ENCODE measurements around the gene WNK3. TPM values are rescaled to one million over a fixed set of nuclear protein-coding genes. Genes with fewer than 3 reads are reported as not detected.

Gene WNK3
- total RNA-seq, 1 donor from 2014 or later, result 0.40 TPM

DNA sequence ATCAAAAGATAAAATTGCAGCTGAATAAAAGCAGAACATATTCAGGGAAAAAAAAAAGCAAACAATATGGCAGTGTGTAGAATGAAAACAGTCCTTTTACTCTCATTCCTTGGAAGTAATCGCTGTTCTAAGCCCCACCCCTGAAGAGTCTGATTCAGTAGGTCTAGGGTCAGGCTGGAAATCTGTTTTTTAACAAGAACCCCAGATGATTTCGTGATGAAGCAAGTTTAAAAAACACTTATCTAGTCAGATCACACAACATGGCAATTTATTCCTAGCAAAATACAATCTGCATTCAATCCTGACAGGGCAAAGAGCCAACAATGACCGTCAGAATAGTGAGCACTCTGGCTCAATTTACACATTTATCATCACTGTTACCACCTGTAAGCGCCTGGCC lies 190.9 kb downstream of the WNK3 start:
- ATAC-seq (ENCODE audit: low read depth), result no peak
- intact Hi-C loops (cut with micrococcal nuclease), result no loop called here
- ChIA-PET CTCF (no interaction called here), POLR2A (no interaction called here)
- no peaks in the 10 kb centered on the region for H3K4me1 Mint-ChIP-seq
- peaks cover 2% of the 10 kb centered on the region for H3K36me3 Mint-ChIP-seq (ENCODE audit: low read depth)
- H3K4me3 Mint-ChIP-seq, result no peak overlapping the region
- TF ChIP-seq, protein P1, sequence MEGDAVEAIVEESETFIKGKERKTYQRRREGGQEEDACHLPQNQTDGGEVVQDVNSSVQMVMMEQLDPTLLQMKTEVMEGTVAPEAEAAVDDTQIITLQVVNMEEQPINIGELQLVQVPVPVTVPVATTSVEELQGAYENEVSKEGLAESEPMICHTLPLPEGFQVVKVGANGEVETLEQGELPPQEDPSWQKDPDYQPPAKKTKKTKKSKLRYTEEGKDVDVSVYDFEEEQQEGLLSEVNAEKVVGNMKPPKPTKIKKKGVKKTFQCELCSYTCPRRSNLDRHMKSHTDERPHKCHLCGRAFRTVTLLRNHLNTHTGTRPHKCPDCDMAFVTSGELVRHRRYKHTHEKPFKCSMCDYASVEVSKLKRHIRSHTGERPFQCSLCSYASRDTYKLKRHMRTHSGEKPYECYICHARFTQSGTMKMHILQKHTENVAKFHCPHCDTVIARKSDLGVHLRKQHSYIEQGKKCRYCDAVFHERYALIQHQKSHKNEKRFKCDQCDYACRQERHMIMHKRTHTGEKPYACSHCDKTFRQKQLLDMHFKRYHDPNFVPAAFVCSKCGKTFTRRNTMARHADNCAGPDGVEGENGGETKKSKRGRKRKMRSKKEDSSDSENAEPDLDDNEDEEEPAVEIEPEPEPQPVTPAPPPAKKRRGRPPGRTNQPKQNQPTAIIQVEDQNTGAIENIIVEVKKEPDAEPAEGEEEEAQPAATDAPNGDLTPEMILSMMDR (IDR thresholded peaks at IDR 0.05), result no peak
- H3K27me3 Mint-ChIP-seq, result no peaks in the 10 kb centered on the region
- no peaks in the 10 kb centered on the region for H3K9me3 Mint-ChIP-seq
- H3K27ac Mint-ChIP-seq, result no peak overlapping the region
- no peak for DNase-seq

DNA sequence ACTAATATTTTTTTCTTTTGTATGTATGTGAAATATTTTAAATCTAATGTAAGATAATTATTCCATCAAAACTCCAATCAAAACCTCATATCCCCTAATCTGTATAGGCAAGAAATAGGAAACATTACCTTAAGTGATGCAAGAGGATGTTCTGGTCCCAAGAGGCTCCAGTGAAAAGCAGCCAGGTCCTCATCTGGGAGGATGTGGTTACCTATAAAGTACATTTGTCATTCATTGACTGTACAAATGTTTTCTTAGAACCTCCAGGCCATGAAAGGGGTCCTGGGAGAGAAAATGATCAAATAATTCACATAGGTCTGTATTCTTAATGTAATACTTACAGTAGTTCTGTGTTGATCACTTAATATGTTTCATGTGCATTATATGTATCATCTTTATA lies 200.3 kb downstream of the WNK3 start:
- ChIA-PET CTCF (no interaction called here), POLR2A (no interaction called here)
- H3K36me3 Mint-ChIP-seq (ENCODE audit: low read depth), result peaks cover 25% of the 10 kb centered on the region
- H3K4me1 Mint-ChIP-seq, result peaks cover 2% of the 10 kb centered on the region
- no peaks in the 10 kb centered on the region for H3K9me3 Mint-ChIP-seq
- DNase-seq (no peak), ATAC-seq (ENCODE audit: low read depth) (no peak)
- no peak overlapping the region for H3K27ac Mint-ChIP-seq
- intact Hi-C loops (cut with micrococcal nuclease), result no loop called here
- H3K27me3 Mint-ChIP-seq, result no peaks in the 10 kb centered on the region
- TF ChIP-seq, protein P1 (IDR thresholded peaks at IDR 0.05), result no peak
- H3K4me3 Mint-ChIP-seq, result no peak overlapping the region

Other genes with a start within 250 kb of the WNK3 start
- 14.0 and 20.2 TPM in 2 replicates for gene FAM120C, start 174.8 kb downstream of the WNK3 start, total RNA-seq
- gene TSR2, start 82.4 kb upstream of the WNK3 start, total RNA-seq, result 35.9 and 42.4 TPM in 2 replicates
- not detected in 2 replicates for gene FGD1, start 138.2 kb upstream of the WNK3 start, total RNA-seq
- 67.1 and 70.5 TPM in 2 replicates for gene GNL3L, start 172.2 kb upstream of the WNK3 start, total RNA-seq

All from activated B cell treated with CpG ODN at 0.5 μM for 24 hours (primary cell).